DOHH2 (cell line): ENCODE measurements around the gene FAM181A.

Experiments
- H3F3A ChIP-seq: fragments of 200-600 bp; sonication (generic), shearing (Covaris generic); 2 replicates; pipeline ENCODE4 v1.6.0; 2016; ENCODE audit warnings: antibody characterized with exemption, mild to moderate bottlenecking; ENCODE audit not compliant: control insufficient read depth, insufficient read depth
- H3K27ac ChIP-seq: fragments of 200-600 bp; sonication (generic); 2 replicates; pipeline ENCODE4 v1.5.1; 2014; ENCODE audit warnings: low read depth, mild to moderate bottlenecking, low read length, moderate library complexity
- H3K27me3 ChIP-seq: fragments of 200-600 bp; sonication (generic); 2 replicates; pipeline ENCODE4 v1.6.1; 2014; ENCODE audit warnings: mild to moderate bottlenecking, low read length, mixed read lengths; ENCODE audit not compliant: control insufficient read depth
- H3K36me3 ChIP-seq: fragments of 200-600 bp; sonication (generic); 2 replicates; pipeline ENCODE4 v1.6.1; 2014; ENCODE audit warnings: mild to moderate bottlenecking, low read length, moderate library complexity, mixed read lengths; ENCODE audit not compliant: control insufficient read depth
- H3K4me1 ChIP-seq: fragments of 200-600 bp; sonication (generic); 2 replicates; pipeline ENCODE4 v1.6.1; 2014; ENCODE audit warnings: mild to moderate bottlenecking, low read length, mixed read lengths; ENCODE audit not compliant: control insufficient read depth
- H3K4me2 ChIP-seq: fragments of 200-600 bp; sonication (generic); 2 replicates; pipeline ENCODE4 v1.6.0; 2014; ENCODE audit warnings: mild to moderate bottlenecking, low read length, moderate library complexity
- H3K4me3 ChIP-seq: fragments of 200-600 bp; sonication (generic); 2 replicates; pipeline ENCODE4 v1.5.1; 2014; ENCODE audit warnings: mild to moderate bottlenecking, low read length, mixed read lengths
- H3K79me2 ChIP-seq: fragments of 200-600 bp; sonication (generic); 2 replicates; pipeline ENCODE4 v1.6.1; 2014; ENCODE audit warnings: mild to moderate bottlenecking, low read length, mixed read lengths; ENCODE audit not compliant: control insufficient read depth
- H3K9me2 ChIP-seq: fragments of 200-600 bp; sonication (generic); replicated peaks from 2 replicates; pipeline ENCODE4 v1.6.1; 2014; ENCODE audit warnings: mild to moderate bottlenecking, low read length, mixed read lengths; ENCODE audit not compliant: control insufficient read depth
- H3K9me3 ChIP-seq: fragments of 200-600 bp; sonication (generic); 2 replicates; pipeline ENCODE4 v1.6.1; 2014; ENCODE audit warnings: antibody characterized with exemption, low read length, mixed read lengths; ENCODE audit not compliant: control insufficient read depth, insufficient read depth
- H4K20me1 ChIP-seq: fragments of 200-600 bp; sonication (generic); 2 replicates; pipeline ENCODE4 v1.6.0; 2014; ENCODE audit warnings: low read depth, mild to moderate bottlenecking, antibody characterized with exemption, low read length, moderate library complexity; ENCODE audit not compliant: control insufficient read depth, insufficient read depth
- EZH2phosphoT487 ChIP-seq: fragments of 200-600 bp; sonication (generic); IDR thresholded peaks from 2 replicates; pipeline ENCODE4 v1.6.1; 2017; ENCODE audit warnings: borderline replicate concordance, mild to moderate bottlenecking, antibody characterized with exemption, low read length, moderate library complexity, mixed read lengths
- TF ChIP-seq, protein P1 (sequence below): fragments of 200-600 bp; sonication (generic); IDR thresholded peaks from one replicate; pipeline ENCODE4 v1.5.1; 2014; ENCODE audit warnings: antibody characterized with exemption, mild to moderate bottlenecking, low read depth, low read length; ENCODE audit not compliant: poor library complexity, severe bottlenecking

The FAM181A gene

GRCh38 chr14:93895023-93895604, 32.0 kb upstream of the FAM181A start:
- TF ChIP-seq, protein P1, sequence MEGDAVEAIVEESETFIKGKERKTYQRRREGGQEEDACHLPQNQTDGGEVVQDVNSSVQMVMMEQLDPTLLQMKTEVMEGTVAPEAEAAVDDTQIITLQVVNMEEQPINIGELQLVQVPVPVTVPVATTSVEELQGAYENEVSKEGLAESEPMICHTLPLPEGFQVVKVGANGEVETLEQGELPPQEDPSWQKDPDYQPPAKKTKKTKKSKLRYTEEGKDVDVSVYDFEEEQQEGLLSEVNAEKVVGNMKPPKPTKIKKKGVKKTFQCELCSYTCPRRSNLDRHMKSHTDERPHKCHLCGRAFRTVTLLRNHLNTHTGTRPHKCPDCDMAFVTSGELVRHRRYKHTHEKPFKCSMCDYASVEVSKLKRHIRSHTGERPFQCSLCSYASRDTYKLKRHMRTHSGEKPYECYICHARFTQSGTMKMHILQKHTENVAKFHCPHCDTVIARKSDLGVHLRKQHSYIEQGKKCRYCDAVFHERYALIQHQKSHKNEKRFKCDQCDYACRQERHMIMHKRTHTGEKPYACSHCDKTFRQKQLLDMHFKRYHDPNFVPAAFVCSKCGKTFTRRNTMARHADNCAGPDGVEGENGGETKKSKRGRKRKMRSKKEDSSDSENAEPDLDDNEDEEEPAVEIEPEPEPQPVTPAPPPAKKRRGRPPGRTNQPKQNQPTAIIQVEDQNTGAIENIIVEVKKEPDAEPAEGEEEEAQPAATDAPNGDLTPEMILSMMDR = no peak
- TF ChIP-seq EZH2phosphoT487 = no peak
- Histone ChIP-seq H3K9me3 (no peaks in the 10 kb centered on the region), H3K79me2 (no peaks in the 10 kb centered on the region), H3K9me2 (no peaks in the 10 kb centered on the region), H3K27me3 (no peaks in the 10 kb centered on the region), H3K4me2 (no peak overlapping the region), H3K36me3 (no peaks in the 10 kb centered on the region), H4K20me1 (no peaks in the 10 kb centered on the region), H3K27ac (no peak overlapping the region), H3K4me3 (no peak overlapping the region), H3F3A (no peaks in the 10 kb centered on the region), H3K4me1 (no peaks in the 10 kb centered on the region)

- no peaks in the 10 kb centered on the region for H3K4me1 ChIP-seq
- H3K27me3 ChIP-seq = no peaks in the 10 kb centered on the region
- no peaks in the 10 kb centered on the region for H3K9me3 ChIP-seq
- H3K4me3 ChIP-seq = no peak overlapping the region
- H3K36me3 ChIP-seq = no peaks in the 10 kb centered on the region
- no peaks in the 10 kb centered on the region for H4K20me1 ChIP-seq
- no peaks in the 10 kb centered on the region for H3F3A ChIP-seq
- H3K9me2 ChIP-seq = no peaks in the 10 kb centered on the region
- H3K4me2 ChIP-seq = no peak overlapping the region
- TF ChIP-seq EZH2phosphoT487 = no peak
- TF ChIP-seq, protein P1 = no peak
- H3K27ac ChIP-seq = no peak overlapping the region
- H3K79me2 ChIP-seq = no peaks in the 10 kb centered on the region
Measured at GRCh38 chr14:93897476-93897845, 29.7 kb upstream of the FAM181A start.

- H3K79me2 ChIP-seq = no peaks in the 10 kb centered on the region
- TF ChIP-seq EZH2phosphoT487 = no peak
- TF ChIP-seq, protein P1 = no peak
- H3K27me3 ChIP-seq = no peaks in the 10 kb centered on the region
- H3K9me3 ChIP-seq = no peaks in the 10 kb centered on the region
- no peak overlapping the region for H3K27ac ChIP-seq
- H3K36me3 ChIP-seq = no peaks in the 10 kb centered on the region
- no peaks in the 10 kb centered on the region for H4K20me1 ChIP-seq
- no peaks in the 10 kb centered on the region for H3K4me1 ChIP-seq
- no peaks in the 10 kb centered on the region for H3F3A ChIP-seq
- no peak overlapping the region for H3K4me3 ChIP-seq
- H3K4me2 ChIP-seq = no peak overlapping the region
- no peaks in the 10 kb centered on the region for H3K9me2 ChIP-seq
Measured at GRCh38 chr14:93898081-93898611, 29.0 kb upstream of the FAM181A start.
